HG03342 (cell line): ENCODE data around the gene FHIT.

Experiments
- ATAC-seq: cut with Tn5 transposase; IDR thresholded peaks from one replicate; pipeline ENCODE4 v1.9.1; 2021; ENCODE audit warnings: mild to moderate bottlenecking, moderate library complexity; ENCODE audit not compliant: unreplicated experiment

The FHIT gene

GRCh38 chr3:60313231-60313798, 937.9 kb downstream of the FHIT start:
- no peak for ATAC-seq

DNA sequence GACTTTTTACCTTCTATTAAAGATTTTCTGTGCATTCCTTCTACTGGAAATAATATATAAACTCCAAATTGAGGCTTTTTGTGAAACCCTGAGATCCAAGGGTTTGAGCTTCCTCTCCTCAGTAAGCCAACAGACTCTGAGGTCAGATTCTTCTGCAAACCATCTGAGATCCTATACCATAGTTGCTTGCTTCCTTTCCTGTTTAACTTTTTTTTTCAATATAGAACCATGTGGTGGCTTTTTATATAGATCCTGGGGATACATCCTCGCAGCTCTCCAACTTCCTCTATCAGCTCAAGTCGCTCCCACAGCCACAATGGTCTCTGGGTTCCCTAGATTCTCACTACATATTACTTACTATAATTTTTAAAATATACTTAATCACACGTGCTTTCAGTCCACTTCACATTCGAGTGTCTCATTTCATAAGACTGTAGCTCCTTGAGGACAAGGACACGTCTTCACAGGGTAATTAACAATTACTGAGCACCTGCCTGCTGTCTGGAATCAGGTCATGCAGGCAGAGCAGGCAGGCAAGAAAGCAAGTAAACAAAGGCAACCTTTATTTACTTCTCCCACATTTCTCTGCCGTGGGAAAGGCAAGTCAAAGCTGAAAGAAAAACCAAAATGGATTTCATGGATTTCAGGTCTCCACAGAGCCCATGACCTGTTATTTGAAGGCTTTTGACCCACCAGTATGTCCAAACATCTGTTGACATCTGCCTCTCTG, 941.5 kb downstream of the FHIT start:
- ATAC-seq, result no peak

GRCh38 chr3:60308808-60309207, 942.4 kb downstream of the FHIT start:
- no peak for ATAC-seq

DNA sequence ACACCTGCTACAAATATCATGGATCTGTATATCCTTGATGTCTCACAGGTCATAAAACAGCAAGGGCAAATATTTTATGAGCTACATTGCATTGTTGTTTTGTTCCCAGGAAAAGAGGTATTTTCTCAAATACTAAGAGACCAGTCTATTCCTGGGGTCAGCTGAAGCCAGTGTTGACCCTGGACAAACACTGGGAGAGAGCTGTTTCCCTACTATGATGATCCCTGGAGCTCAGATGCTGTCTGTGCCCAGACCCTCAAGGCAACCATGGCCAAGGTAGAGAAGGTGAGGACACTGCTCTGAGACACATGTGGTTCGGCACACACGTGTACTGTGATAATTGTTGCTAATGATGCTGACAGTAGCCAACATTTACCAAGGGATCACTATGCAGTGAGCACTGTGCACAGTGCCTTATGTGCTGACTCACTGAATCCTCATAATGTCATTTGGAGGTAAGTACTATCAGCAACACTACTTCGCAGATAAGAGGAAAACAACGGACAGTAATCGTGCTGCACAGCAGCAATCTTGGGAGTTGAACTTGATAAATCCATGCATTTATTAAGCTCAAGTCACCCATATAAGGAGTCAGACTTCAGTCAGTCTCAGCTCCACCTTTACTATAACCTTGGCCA, 943.6 kb downstream of the FHIT start:
- ATAC-seq, result no peak

DNA sequence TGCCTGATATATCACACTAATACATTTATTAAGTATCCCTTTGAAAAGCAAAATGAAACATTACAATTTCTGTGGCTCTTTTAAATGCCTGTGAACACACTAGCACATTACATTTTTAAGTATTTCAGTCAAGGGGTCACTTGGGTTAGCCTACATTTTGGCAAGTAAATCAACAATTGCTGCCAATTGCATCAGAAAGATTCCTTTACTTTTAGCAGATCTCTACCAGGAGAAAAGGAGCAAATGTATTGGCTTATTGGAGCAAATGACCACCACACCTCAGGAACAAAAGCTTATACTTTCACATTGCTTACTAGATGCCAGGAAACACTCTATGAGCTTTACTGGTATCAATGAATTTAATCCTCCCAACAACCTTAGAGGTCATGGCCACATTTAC, 947.1 kb downstream of the FHIT start:
- ATAC-seq, result no peak

DNA sequence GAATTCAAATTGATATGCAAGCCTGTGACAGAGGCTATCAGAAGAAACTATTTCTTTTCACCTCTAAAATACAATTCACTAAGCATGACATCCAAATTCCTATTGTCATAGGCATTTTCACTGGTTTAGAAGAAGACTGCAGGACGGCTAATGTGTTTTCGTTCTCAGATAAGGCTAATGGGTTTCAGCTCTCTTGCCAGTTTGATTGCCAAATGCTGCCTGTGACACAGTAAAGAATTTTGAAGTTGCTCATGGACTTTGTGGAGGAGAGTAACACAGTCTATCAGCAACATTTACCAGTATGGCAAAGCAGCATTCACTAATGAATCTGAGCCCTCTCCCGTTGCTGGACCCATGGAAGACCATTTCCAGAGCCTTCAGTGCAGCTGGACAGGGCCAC, 948.1 kb downstream of the FHIT start:
- no peak for ATAC-seq

- no peak for ATAC-seq
These were observed 950.1 kb downstream of the FHIT start for GRCh38 chr3:60301142-60301541.

DNA sequence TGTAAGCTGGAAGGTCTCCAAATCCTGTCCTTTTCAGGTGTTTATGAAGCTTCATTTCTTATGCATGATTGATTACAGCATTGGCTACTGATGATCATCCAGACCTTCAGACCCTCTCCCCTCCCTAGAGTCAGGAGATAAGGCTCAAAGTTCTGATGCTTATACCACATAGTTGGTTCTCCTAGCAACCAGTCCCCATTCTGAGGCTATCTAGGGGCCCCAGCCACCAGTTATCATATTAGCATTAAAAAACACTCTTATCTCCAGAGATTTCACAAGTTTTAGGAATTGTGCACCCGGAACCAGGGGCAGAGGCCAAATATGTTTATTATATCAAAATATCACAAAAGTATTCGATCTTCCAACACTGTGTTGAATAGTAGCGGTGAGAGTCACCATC, 953.1 kb downstream of the FHIT start:
- no peak for ATAC-seq

DNA sequence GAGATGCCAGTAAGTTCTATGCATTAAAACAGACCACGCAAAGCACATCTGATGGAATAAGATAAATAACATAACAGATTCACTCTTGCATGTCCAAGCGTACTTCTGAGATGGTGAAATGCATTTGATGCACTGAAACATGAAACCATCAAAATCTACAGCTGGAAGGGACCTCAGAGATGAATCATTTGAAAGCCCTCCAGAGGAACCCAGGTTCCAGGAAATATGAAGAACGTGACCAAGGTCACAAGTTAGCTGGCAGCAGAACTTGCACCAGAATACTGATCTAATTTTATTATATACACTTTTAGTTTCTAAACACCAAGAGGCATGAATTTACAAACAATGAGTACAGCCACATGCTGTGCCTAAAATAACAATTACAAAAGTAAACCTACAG, 957.1 kb downstream of the FHIT start:
- ATAC-seq, result no peak

DNA sequence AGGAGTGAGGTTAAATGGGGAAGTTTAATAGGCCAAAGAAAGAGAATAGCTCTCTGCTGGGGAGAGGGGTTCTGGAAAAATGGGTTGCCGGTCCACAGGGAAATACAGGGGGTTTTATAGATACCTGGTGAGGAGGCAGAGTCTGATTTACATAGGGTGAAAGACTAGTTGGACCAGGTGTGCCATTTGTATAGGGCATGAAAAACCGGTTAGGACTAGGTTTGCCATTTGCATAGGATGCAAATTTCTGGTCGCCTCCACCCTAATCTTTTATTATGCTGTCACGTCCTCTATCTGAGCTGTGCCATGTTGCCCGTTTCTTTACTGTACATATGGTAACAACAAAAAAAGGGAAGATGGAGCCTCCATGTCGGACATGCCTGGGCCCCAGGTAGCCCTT, 960.1 kb downstream of the FHIT start:
- ATAC-seq, result no peak

- no peak for ATAC-seq
These were observed 961.1 kb downstream of the FHIT start for GRCh38 chr3:60290122-60290492.

- no peak for ATAC-seq
These were observed 961.7 kb downstream of the FHIT start for GRCh38 chr3:60289341-60290121.

GRCh38 chr3:60282866-60283265, 968.4 kb downstream of the FHIT start:
- no peak for ATAC-seq

- ATAC-seq, result no peak
These were observed 969.3 kb downstream of the FHIT start for GRCh38 chr3:60281970-60282369.

DNA sequence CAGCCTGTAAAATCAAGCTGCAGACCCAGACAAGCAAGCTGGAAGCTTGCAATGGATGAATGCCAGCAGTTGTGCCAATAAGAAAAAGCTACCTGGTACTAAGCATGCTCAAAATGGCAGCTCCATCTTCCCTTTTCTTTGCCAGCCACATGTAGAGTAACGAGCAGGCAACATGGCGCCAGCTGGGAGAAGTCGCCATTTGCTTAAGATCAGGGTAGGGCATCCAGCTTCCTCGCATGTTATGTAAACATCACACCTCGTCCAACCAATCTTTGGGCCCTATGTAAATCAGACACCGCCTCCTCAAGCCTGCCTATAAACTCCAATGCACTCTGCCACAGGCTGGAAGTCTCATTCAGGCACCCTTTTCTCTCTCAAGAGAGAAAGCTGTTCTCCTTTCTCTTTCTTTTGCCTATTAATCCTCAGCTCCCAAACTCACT, 973.9 kb downstream of the FHIT start:
- no peak for ATAC-seq

- ATAC-seq, result no peak
These were observed 974.6 kb downstream of the FHIT start for GRCh38 chr3:60276615-60277014.

DNA sequence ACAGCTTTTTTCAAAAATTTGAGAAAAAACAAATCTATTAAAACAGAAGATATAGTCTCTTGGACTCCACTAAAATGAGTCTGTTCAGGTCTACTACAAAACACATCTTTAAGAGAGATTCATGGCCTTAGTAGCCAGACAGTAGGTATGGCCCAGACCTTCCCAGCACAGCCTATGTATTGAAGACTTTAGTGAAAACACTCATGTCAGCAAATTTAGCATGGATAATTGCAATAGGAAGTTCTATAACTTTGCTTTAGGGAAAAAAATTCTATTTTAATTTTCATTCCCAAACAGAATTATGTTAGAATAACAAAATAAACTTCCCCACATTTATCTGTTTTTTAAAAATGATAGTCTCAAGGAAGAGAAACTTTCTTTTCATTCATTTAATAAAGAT, 976.6 kb downstream of the FHIT start:
- no peak for ATAC-seq

GRCh38 chr3:60274098-60274497, 977.2 kb downstream of the FHIT start:
- ATAC-seq, result no peak

- ATAC-seq, result no peak
These were observed 981.4 kb downstream of the FHIT start for GRCh38 chr3:60269829-60270266.

DNA sequence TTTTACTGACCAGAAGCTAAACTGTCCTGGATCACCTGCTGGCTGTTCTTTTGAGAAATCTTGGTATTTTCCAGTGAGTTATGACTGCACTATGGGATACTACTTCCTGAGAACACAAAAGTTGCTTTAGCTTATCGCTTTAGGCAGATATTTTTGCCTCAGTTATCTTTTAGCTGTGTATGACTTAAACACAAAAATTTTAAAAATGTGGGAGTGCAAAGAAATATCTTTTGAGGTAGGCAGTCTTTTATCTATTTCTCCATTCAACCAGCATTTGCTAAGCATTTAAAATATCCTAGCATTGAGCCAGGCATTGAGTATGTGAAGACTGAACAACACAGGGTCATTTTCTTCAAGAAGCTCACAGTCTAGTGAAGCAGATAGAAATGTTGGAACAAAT, 981.9 kb downstream of the FHIT start:
- ATAC-seq, result no peak

GRCh38 chr3:60268123-60268522, 983.1 kb downstream of the FHIT start:
- no peak for ATAC-seq

GRCh38 chr3:60266444-60266843, 984.8 kb downstream of the FHIT start:
- ATAC-seq, result no peak
